AG09309 (cell line): Measurements from ENCODE around the gene STAT6.

ENCODE experiments used
- DNase-seq: peaks from one replicate; pipeline ENCODE4 v3.0.0-alpha.2; 2010; ENCODE audit warnings: low read depth
- H3K4me3 ChIP-seq: 2 replicates; pipeline ENCODE4 v1.5.1; 2011; ENCODE audit warnings: mild to moderate bottlenecking, low read depth, low read length, moderate library complexity; ENCODE audit not compliant: control insufficient read depth
- CTCF ChIP-seq: IDR thresholded peaks from 2 replicates; pipeline ENCODE4 v1.5.1; 2011; ENCODE audit warnings: mild to moderate bottlenecking, low read depth, low read length, inconsistent platforms; ENCODE audit not compliant: insufficient read depth, control insufficient read depth; ENCODE audit errors: missing control alignments

The STAT6 gene

GRCh38 chr12:57090924-57091637, 20.1 kb downstream of the STAT6 start:
- DNase-seq: no peak
- TF ChIP-seq CTCF: peak; percentile 35
- H3K4me3 ChIP-seq: peak overlapping the region; percentile 86

- TF ChIP-seq CTCF: no peak
- peak overlapping the region; percentile 86 for H3K4me3 ChIP-seq
- no peak for DNase-seq
Observed at GRCh38 chr12:57090490-57090889, 20.7 kb downstream of the STAT6 start.

GRCh38 chr12:57089271-57090245, 21.6 kb downstream of the STAT6 start:
- no peak for TF ChIP-seq CTCF
- peak overlapping the region; percentile 86 for H3K4me3 ChIP-seq
- no peak for DNase-seq

GRCh38 chr12:57088354-57089270, 22.6 kb downstream of the STAT6 start, which contains the start of gene NAB2:
Gene NAB2 (plus strand): TSS chr12:57089114. CDS start chr12:57089272, 158 bp downstream.
- DNase-seq: peak; percentile 92
- no peak for TF ChIP-seq CTCF
- H3K4me3 ChIP-seq: peak within 1 kb of the TSS; percentile 86

- no peak for TF ChIP-seq CTCF
- DNase-seq: peak; percentile 92
- H3K4me3 ChIP-seq: peak overlapping the region; percentile 80
Observed at GRCh38 chr12:57087691-57088353, 23.3 kb downstream of the STAT6 start.
